Ectodermal cell (in vitro differentiated cells): ENCODE measurements around the gene JAML.
A peak's percentile ranks its signal among the peaks of the same experiment; 100 is the strongest.

Experiments
- H3K27ac ChIP-seq: 2 replicates; pipeline ENCODE4 v1.7.0; 2013; ENCODE audit warnings: mild to moderate bottlenecking, low read depth, low read length; ENCODE audit not compliant: insufficient read depth, poor library complexity, severe bottlenecking
- H3K27me3 ChIP-seq: 2 replicates; pipeline ENCODE4 v1.7.0; 2013; ENCODE audit warnings: mild to moderate bottlenecking, low read length; ENCODE audit not compliant: insufficient read depth, control insufficient read depth, poor library complexity, severe bottlenecking
- H3K36me3 ChIP-seq: one replicate; pipeline ENCODE4 v1.7.0; 2013; ENCODE audit warnings: low read length; ENCODE audit not compliant: control insufficient read depth, insufficient read depth
- H3K4me1 ChIP-seq: one replicate; pipeline ENCODE4 v1.7.0; 2013; ENCODE audit warnings: low read length; ENCODE audit not compliant: control insufficient read depth, insufficient read depth
- H3K4me3 ChIP-seq: 2 replicates; pipeline ENCODE4 v1.7.0; 2013; ENCODE audit warnings: low read depth, low read length, control low read depth; ENCODE audit not compliant: insufficient read depth
- H3K9me3 ChIP-seq: 2 replicates; pipeline ENCODE4 v1.7.0; 2013; ENCODE audit warnings: mild to moderate bottlenecking, low read length, moderate library complexity; ENCODE audit not compliant: control insufficient read depth
- WGBS, 2 experiments: methylation state at CpG; one replicate each; pipeline ENCODE4 v1.1.7; 2013; ENCODE audit warnings: missing lambda C conversion rate in 2 of 2; 5-methylcytosine and 5-hydroxymethylcytosine counted together

The JAML gene

DNA sequence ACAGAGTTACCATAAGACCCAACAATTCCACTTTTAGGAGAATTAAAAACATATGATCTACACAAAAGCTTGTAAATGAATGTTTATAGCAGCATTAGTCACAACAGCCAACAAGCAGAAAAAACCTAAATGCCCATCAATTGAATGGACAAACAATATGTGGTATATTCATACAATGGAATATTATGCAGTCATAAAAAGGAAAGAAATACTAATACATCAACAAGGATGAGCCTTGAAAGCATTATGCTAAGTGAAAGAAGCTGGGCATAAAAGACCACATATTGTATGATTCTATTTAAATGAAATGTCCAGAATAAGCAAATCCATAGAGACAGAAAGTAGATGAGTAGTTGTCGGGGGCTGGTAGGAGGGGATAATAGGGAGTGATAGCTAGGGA lies 34.3 kb upstream of the JAML start:
- H3K27me3 ChIP-seq: peaks cover 54% of the 10 kb centered on the region
- H3K9me3 ChIP-seq: no peaks in the 10 kb centered on the region
- no peaks in the 10 kb centered on the region for H3K36me3 ChIP-seq
- no peak overlapping the region for H3K27ac ChIP-seq
- H3K4me1 ChIP-seq: peaks cover 7% of the 10 kb centered on the region
- 100% methylated on average over 1 of the region's 1 CpG for WGBS, 2 experiments
- H3K4me3 ChIP-seq: no peak overlapping the region

DNA sequence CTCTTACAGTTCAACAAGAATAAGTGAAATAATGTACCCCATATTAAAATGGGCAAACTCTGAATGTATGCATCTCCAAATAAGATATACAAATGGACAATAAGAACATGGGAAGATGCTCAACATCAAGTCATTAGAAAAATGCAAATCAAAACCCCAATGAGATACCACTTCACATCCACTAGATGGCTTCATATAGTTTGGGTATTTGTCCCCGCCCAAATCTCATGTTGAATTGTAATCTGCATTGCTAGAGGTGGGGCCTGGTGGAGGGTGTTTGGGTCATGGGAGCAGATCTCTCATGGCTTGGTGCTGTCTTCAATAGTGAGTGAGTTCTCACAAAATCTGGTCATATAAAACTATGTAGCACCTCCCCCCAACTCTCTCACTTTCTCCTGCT lies 33.6 kb upstream of the JAML start:
- H3K9me3 ChIP-seq: no peaks in the 10 kb centered on the region
- no peak overlapping the region for H3K4me3 ChIP-seq
- no peak overlapping the region for H3K27ac ChIP-seq
- H3K36me3 ChIP-seq: no peaks in the 10 kb centered on the region
- 0% methylated on average over 1 of the region's 1 CpG for WGBS, 2 experiments
- no peaks in the 10 kb centered on the region for H3K4me1 ChIP-seq
- H3K27me3 ChIP-seq: peaks cover 54% of the 10 kb centered on the region

DNA sequence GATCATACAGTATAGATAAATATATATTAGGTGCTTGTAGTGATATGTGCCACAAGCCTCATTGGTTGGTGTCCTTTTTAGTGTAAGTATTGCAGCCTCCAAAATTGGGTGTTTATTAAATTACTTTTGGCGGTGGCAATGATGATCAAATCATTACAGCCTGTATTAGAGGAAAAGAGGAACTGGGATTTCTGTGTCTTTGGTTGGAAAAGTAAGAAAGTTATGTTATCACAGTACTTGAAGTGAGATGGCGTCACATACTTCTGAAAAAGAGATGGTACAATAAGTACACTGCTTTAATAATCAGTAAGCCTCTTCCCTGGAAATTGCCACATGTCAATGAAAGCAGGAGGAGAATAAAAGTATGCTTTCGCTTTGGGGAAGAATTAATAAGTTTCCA lies 27.9 kb upstream of the JAML start:
- Histone ChIP-seq H3K4me1 (no peaks in the 10 kb centered on the region), H3K36me3 (no peaks in the 10 kb centered on the region), H3K4me3 (peak overlapping the region; percentile 72), H3K27me3 (peaks cover 65% of the 10 kb centered on the region), H3K9me3 (no peaks in the 10 kb centered on the region), H3K27ac (no peak overlapping the region)
- whole genome bisulfite sequencing, 2 experiments: 77 to 88% methylated on average over 2 to 3 of the region's 3 CpGs

DNA sequence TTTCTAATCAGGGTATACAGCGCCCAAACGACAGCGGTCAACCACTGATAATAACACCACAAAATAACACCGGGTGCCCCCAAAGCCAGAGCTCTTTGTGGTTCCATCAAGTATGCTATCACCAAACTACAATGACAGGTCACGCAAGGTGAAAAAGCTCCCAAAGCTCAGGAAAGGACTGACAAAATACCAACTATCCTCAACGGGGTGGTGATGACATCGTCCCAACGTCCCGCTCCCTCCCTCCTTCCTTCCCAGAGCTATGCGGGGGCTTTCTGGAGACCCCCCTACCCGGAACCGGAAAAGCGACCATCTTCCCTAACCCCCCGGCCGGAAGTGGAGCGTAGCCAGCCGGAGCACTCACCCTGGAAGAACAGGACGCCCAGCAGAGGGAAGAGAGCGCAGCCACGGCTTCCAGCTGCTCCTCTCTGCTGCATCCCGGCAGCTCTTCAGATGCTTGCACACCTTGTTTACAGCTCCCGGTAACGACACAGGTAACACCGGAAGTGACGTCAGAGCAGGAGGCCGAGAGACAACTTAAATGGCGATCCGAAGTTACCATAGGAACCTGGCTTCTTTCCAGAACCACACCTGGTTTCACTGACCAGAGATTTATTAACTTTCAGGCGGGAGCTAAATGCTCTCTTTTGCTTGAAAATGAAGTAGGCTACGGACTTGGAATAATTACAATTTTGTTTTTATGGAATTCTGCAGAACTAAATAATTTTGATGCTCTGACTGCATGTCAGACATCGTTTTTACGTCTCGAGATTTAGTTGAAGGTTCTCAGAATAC lies 27.2 kb upstream of the JAML start, which contains the start of gene MPZL3:
Gene MPZL3 (minus strand): TSS at position 508 of the 795 bp plus-strand sequence. CDS start 71 bp downstream, at position 437.
- WGBS, 2 experiments: 29% methylated on average over 33 of the region's 33 CpGs
- no peaks in the 10 kb centered on the region for H3K4me1 ChIP-seq
- no peaks in the 10 kb centered on the region for H3K36me3 ChIP-seq
- H3K27ac ChIP-seq: peak within 1 kb of the TSS; percentile 65
- no peaks in the 10 kb centered on the region for H3K9me3 ChIP-seq
- peaks cover 70% of the 10 kb centered on the region for H3K27me3 ChIP-seq
- H3K4me3 ChIP-seq: peak within 1 kb of the TSS; percentile 72

DNA sequence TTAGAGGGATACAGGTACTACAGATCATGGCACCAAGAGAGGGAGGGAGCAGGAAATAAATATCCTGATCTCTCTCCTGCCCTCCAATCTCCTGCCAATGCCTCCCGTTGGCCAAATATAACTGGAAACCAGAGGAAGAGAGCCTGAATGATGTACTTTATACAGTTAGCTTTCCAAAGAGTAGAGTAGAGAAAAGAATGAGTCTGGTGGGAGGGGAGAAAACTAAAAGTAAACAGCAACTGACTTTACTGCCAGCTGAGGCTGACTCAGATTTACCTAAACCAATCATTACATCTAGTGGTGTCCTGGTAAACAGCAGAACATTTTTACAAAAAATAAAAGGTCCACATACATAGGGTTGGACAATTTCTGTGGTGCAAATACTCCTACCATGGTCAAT lies 22.2 kb upstream of the JAML start:
- no peaks in the 10 kb centered on the region for H3K4me1 ChIP-seq
- H3K27ac ChIP-seq: no peak overlapping the region
- no peaks in the 10 kb centered on the region for H3K36me3 ChIP-seq
- H3K4me3 ChIP-seq: no peak overlapping the region
- H3K27me3 ChIP-seq: peaks cover 66% of the 10 kb centered on the region
- 83 to 87% methylated on average over 1 of the region's 1 CpG for WGBS, 2 experiments
- H3K9me3 ChIP-seq: no peaks in the 10 kb centered on the region

DNA sequence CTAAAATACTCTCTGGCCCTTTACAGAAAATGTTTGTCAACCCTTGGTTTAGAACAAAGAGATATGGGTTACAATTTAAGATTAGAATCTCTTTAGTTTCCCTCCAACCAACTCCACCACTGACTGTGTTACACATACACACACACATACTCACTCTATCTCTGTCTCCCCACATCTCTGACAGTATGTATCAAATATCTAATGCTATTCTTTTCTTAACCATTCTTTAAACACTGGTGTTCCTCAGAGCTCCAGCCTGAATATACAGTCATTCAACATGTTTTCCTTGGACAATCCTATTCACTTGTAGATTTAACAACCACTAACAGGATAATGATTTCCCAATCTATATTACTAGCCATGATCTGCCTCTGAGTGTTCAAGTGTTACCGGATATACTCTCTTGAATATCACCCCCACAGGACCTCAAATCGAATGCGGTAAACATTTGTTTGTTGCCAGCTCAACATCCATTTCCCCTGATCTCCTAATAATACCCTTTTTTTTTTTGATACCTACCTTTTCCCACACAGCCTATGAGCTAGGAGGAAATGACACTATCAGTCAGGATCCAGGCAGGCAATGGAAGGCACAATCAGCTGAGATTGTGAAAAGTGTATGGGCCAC lies 21.2 kb upstream of the JAML start:
- Histone ChIP-seq H3K4me3 (no peak overlapping the region), H3K36me3 (no peaks in the 10 kb centered on the region), H3K9me3 (no peaks in the 10 kb centered on the region), H3K4me1 (no peaks in the 10 kb centered on the region), H3K27me3 (peaks cover 66% of the 10 kb centered on the region), H3K27ac (no peak overlapping the region)
- WGBS, 2 experiments: 93% methylated on average over 3 of the region's 3 CpGs

DNA sequence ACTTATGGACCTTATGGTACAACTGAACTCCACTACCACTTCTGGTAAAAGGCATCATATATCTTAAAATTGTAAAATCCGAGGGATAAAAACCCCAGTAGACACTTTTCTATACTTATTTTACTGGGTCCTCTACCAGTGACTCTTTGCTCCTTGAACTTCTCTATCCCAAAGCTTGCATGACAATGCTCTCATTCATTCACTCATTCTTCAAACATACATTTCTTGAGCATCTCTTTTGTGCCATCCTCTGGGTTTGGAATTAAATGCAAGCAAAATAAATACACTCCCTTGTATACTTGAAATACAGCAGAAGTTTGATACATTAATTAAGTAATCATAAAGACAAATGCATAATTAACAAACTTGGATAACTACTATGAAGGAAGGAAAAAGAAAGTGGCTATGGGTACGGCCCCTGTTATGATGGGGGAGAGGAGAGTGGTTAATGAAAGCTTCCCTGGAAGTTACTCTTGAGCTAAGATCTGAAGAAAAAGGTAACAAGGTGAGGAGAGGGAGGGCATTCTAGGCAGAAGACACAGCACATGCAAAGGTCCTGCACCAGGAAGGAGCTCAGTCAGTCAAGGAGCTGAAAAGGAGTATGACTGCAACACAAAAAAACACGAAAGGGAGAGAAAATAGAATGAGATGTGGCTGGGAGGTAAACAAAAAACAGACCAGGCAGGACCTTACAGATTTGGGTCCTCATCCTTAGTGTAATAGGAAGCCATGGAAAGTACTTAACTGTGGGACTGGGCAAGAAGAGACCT lies 19.4 kb upstream of the JAML start:
- no peaks in the 10 kb centered on the region for H3K9me3 ChIP-seq
- no peaks in the 10 kb centered on the region for H3K36me3 ChIP-seq
- H3K4me1 ChIP-seq: no peaks in the 10 kb centered on the region
- no peak overlapping the region for H3K27ac ChIP-seq
- no peak overlapping the region for H3K4me3 ChIP-seq
- 75 to 77% methylated on average over 3 of the region's 3 CpGs for WGBS, 2 experiments
- H3K27me3 ChIP-seq: peaks cover 47% of the 10 kb centered on the region

DNA sequence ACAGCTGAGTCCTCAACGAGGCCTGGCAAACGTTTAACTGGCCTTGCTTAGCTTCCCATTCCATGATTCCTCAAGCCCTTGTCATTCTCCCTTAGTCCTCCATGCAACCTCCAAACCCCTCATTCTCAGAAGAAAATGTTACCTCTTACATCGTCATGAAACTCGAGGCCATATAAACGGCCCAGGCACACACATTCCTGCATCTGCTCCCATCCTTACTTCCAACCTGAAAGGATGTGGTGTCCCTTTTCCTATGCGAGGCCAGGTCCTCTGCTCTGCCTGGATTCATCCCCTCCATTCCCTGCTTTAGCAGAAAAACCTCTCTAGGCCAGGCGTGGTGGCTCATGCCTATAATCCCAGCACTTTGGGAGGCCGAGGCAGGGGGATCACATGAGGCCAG lies 18.4 kb upstream of the JAML start:
- no peaks in the 10 kb centered on the region for H3K36me3 ChIP-seq

DNA sequence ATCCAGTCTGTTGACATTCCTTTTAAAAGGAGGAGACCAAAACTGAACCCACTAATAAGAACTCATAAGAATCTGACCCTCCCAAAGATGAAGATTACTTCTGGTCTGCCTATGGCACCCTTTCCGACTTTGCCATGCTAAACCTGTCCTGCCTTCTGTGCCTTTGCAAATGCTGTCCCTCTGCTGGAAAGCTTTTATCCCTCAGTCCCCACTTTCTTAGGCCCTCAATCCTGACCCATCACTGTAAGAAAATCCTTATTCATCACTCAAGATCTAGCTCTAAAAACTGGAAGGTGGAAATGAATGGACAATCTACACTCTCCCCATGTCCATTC lies 16.9 kb upstream of the JAML start:
- no peaks in the 10 kb centered on the region for H3K4me1 ChIP-seq
- WGBS, 2 experiments: 77 to 78% methylated on average over 1 of the region's 1 CpG
- H3K27ac ChIP-seq: no peak overlapping the region
- H3K27me3 ChIP-seq: peaks cover 28% of the 10 kb centered on the region
- no peaks in the 10 kb centered on the region for H3K9me3 ChIP-seq
- H3K4me3 ChIP-seq: no peak overlapping the region
- no peaks in the 10 kb centered on the region for H3K36me3 ChIP-seq

More for the DNA sequence above, 18.4 kb upstream of the JAML start:
- Histone ChIP-seq H3K27ac (no peak overlapping the region), H3K9me3 (no peaks in the 10 kb centered on the region), H3K4me3 (no peak overlapping the region), H3K27me3 (peaks cover 40% of the 10 kb centered on the region), H3K4me1 (no peaks in the 10 kb centered on the region)
- 80 to 81% methylated on average over 7 of the region's 8 CpGs for WGBS, 2 experiments
